Right cardiac atrium (tissue), 5 donors: Measurements from ENCODE around the gene GUCA2A. TPM values are rescaled to one million over a fixed set of nuclear protein-coding genes. Genes with fewer than 3 reads are reported as not detected.

Experiments
- ATAC-seq, 2 donors: fragments of 200-7000 bp; cut with Tn5 transposase; one replicate each; pipeline versions ENCODE4 v1.8.0 to v1.9.1; 2020; ENCODE audit warnings: moderate library complexity in 2 of 2, mild to moderate bottlenecking in 1 of 2
- DNase-seq, 3 donors: peaks; one replicate each; pipeline ENCODE4 v3.0.0-alpha.2; 2020
- H3K27ac ChIP-seq: one replicate; pipeline ENCODE4 v1.5.1; 2013; ENCODE audit warnings: mild to moderate bottlenecking, low read length, control low read depth, moderate library complexity
- H3K27me3 ChIP-seq: one replicate; pipeline ENCODE4 v1.6.1; 2013; ENCODE audit not compliant: control insufficient read depth, insufficient read depth
- H3K4me1 ChIP-seq: one replicate; pipeline ENCODE4 v1.6.1; 2013; ENCODE audit warnings: low read length; ENCODE audit not compliant: control insufficient read depth, insufficient read depth
- H3K4me3 ChIP-seq: one replicate; pipeline ENCODE4 v1.5.1; 2013; ENCODE audit warnings: low read length, control low read depth
- H3K9me3 ChIP-seq: one replicate; pipeline ENCODE4 v1.6.1; 2013; ENCODE audit warnings: low read length; ENCODE audit not compliant: control insufficient read depth
- WGBS: extraction: QIAGEN DNeasy Blood & Tissue Kit; methylation state at CpG from one replicate; pipeline ENCODE4 v1.1.7; 2013; 5-methylcytosine and 5-hydroxymethylcytosine counted together
- intact Hi-C, 4 donors: fragments of 100-400 bp; cut with DNase I; formaldehyde crosslinking; loops; one replicate each; pipeline versions ENCODE4 v1.11.0 to v1.14.0; 2022 to 2023
- polyA plus RNA-seq: library from polyadenylated mRNA; stranded (reverse); fragments of 200-250 nt; gene quantifications from one replicate; pipeline ENCODE4 v1.2.3, GENCODE V29; 2013
- total RNA-seq, 4 donors: library from RNA; stranded (reverse); fragmentation: NEBNext Ultra II Directional; extraction: Animal tissue kit (Norgen Biotek cat#: 25700); gene quantifications; one replicate each; pipeline ENCODE4 v1.2.1, GENCODE V29; 2021
- donor health status: healthy with polysubstance abuse.
- donor health status: DM: no; HTN: yes; CAD: no.
- donor health status: DM: no; HTN: no; CAD: no.
- donor health status: DM: no; HTN: yes; CAD: no; lungs with severe emphysema.
- donor health status: DM: yes; HTN: yes; CAD: no.

GUCA2A gene
- total and polyA plus RNA-seq, 5 donors, result not detected

GRCh38 chr1:42128964-42129363 lies 35.6 kb downstream of the GUCA2A start:
- Histone ChIP-seq H3K4me3 (no peak overlapping the region), H3K4me1 (no peaks in the 10 kb centered on the region), H3K27me3 (no peaks in the 10 kb centered on the region), H3K27ac (no peak overlapping the region), H3K9me3 (no peaks in the 10 kb centered on the region)
- DNase-seq (no peak), ATAC-seq (no peak)
- WGBS, result 69% methylated on average over 3 of the region's 3 CpGs
- intact Hi-C loops, result no loop called here

GRCh38 chr1:42128499-42128898 lies 36.0 kb downstream of the GUCA2A start:
- no peak for DNase-seq
- Histone ChIP-seq H3K27ac (no peak overlapping the region), H3K27me3 (no peaks in the 10 kb centered on the region), H3K4me3 (no peak overlapping the region), H3K4me1 (no peaks in the 10 kb centered on the region), H3K9me3 (no peaks in the 10 kb centered on the region)
- intact Hi-C loops, result no loop called here
- 52% methylated on average over 2 of the region's 2 CpGs for WGBS
- ATAC-seq, result no peak

- DNase-seq (no peak), ATAC-seq (no peak)
- WGBS, result 82% methylated on average over 6 of the region's 6 CpGs
- no peak overlapping the region for H3K27ac ChIP-seq
- no peaks in the 10 kb centered on the region for H3K27me3 ChIP-seq
- H3K4me3 ChIP-seq, result no peak overlapping the region
- intact Hi-C loops, result no loop called here
- H3K9me3 ChIP-seq, result no peaks in the 10 kb centered on the region
- H3K4me1 ChIP-seq, result no peaks in the 10 kb centered on the region
Measured at GRCh38 chr1:42127767-42128166, 36.8 kb downstream of the GUCA2A start.

- Histone ChIP-seq H3K9me3 (no peaks in the 10 kb centered on the region), H3K4me1 (no peaks in the 10 kb centered on the region), H3K27ac (no peak overlapping the region), H3K4me3 (no peak overlapping the region), H3K27me3 (no peaks in the 10 kb centered on the region)
- WGBS, result 91% methylated on average over 1 of the region's 1 CpG
- DNase-seq (no peak), ATAC-seq (no peak)
- intact Hi-C loops, result no loop called here
Measured at GRCh38 chr1:42125552-42125951, 39.0 kb downstream of the GUCA2A start.

- intact Hi-C loops, result no loop called here
- DNase-seq, result no peak
- no peak for ATAC-seq
- Histone ChIP-seq H3K27ac (no peak overlapping the region), H3K27me3 (no peaks in the 10 kb centered on the region), H3K4me1 (no peaks in the 10 kb centered on the region), H3K9me3 (no peaks in the 10 kb centered on the region), H3K4me3 (no peak overlapping the region)
- 95% methylated on average over 3 of the region's 3 CpGs for WGBS
Measured at GRCh38 chr1:42122408-42122807, 42.1 kb downstream of the GUCA2A start.

- intact Hi-C loops, result no loop called here
- no peak overlapping the region for H3K27ac ChIP-seq
- no peak overlapping the region for H3K4me3 ChIP-seq
- no peak for ATAC-seq
- no peaks in the 10 kb centered on the region for H3K4me1 ChIP-seq
- WGBS, result 76% methylated on average over 1 of the region's 1 CpG
- no peak for DNase-seq
- H3K27me3 ChIP-seq, result no peaks in the 10 kb centered on the region
- H3K9me3 ChIP-seq, result no peaks in the 10 kb centered on the region
Measured at GRCh38 chr1:42118125-42118524, 46.4 kb downstream of the GUCA2A start.

- H3K4me1 ChIP-seq, result no peaks in the 10 kb centered on the region
- DNase-seq, result no peak
- no peak overlapping the region for H3K27ac ChIP-seq
- intact Hi-C loops, result no loop called here
- H3K9me3 ChIP-seq, result no peaks in the 10 kb centered on the region
- H3K4me3 ChIP-seq, result no peak overlapping the region
- no peak for ATAC-seq
- WGBS, result 83% methylated on average over 5 of the region's 5 CpGs
- no peaks in the 10 kb centered on the region for H3K27me3 ChIP-seq
Measured at GRCh38 chr1:42117214-42117613, 47.3 kb downstream of the GUCA2A start.

GRCh38 chr1:42114229-42114628 lies 50.3 kb downstream of the GUCA2A start:
- intact Hi-C loops, result no loop called here
- ATAC-seq (no peak), DNase-seq (no peak)
- no peak overlapping the region for H3K4me3 ChIP-seq
- H3K9me3 ChIP-seq, result no peaks in the 10 kb centered on the region
- H3K4me1 ChIP-seq, result no peaks in the 10 kb centered on the region
- WGBS, result 74% methylated on average over 5 of the region's 5 CpGs
- H3K27ac ChIP-seq, result no peak overlapping the region
- no peaks in the 10 kb centered on the region for H3K27me3 ChIP-seq

Other genes starting within 250 kb of the GUCA2A start
- 1 to 10 TPM; 6.3 to 7.9 (median 7.4) TPM for gene HIVEP3, start 245.8 kb downstream of the GUCA2A start, total RNA-seq
- gene HIVEP3, start 245.8 kb downstream of the GUCA2A start, polyA plus RNA-seq, result 6.5 TPM
- gene GUCA2B, start 11.3 kb downstream of the GUCA2A start, total RNA-seq, result not detected
- gene GUCA2B, start 11.3 kb downstream of the GUCA2A start, polyA plus RNA-seq, result not detected
- 10 to 100 TPM; 41.8 to 50.5 (median 45.3) TPM for gene FOXJ3, start 170.5 kb upstream of the GUCA2A start, total RNA-seq
- 15.0 TPM for gene FOXJ3, start 170.5 kb upstream of the GUCA2A start, polyA plus RNA-seq
- 1 to 10 TPM; 3.5 to 6.5 (median 5.3) TPM for gene RIMKLA, start 216.0 kb upstream of the GUCA2A start, total RNA-seq
- 3.2 TPM for gene RIMKLA, start 216.0 kb upstream of the GUCA2A start, polyA plus RNA-seq